LNCaP clone FGC (cell line): ENCODE measurements around the gene ASAH2.
"Not testable (repeated sequence)": the region's sequence is repeated elsewhere in the genome, so short reads cannot be mapped to it uniquely, and the experiment has no call there.

Experiments used
- DNase-seq: peaks from one replicate; pipeline ENCODE4 v3.0.0-alpha.2; 2011; ENCODE audit warnings: low read depth
- H3K4me3 ChIP-seq: 2 replicates; pipeline ENCODE4 v1.5.1; 2011; ENCODE audit warnings: mild to moderate bottlenecking, low read depth, low read length, control low read depth
- CTCF ChIP-seq: IDR thresholded peaks from 2 replicates; pipeline ENCODE4 v1.5.1; 2012; ENCODE audit warnings: mild to moderate bottlenecking; ENCODE audit not compliant: control insufficient read depth, insufficient read depth; ENCODE audit errors: extremely low read depth

The ASAH2 gene

GRCh38 chr10:50279489-50279888 lies 28.2 kb upstream of the ASAH2 start:
- DNase-seq: no peak
- no peak overlapping the region for H3K4me3 ChIP-seq
- no peak for TF ChIP-seq CTCF

- peak; percentile 70 for TF ChIP-seq CTCF
- no peak for DNase-seq
- H3K4me3 ChIP-seq: no peak overlapping the region
Observed at GRCh38 chr10:50275650-50276235, 24.4 kb upstream of the ASAH2 start.

GRCh38 chr10:50272531-50272930 lies 21.2 kb upstream of the ASAH2 start:
- no peak for TF ChIP-seq CTCF
- no peak for DNase-seq
- no peak overlapping the region for H3K4me3 ChIP-seq

- no peak for TF ChIP-seq CTCF
- no peak overlapping the region for H3K4me3 ChIP-seq
- no peak for DNase-seq
Observed at GRCh38 chr10:50271564-50272250, 20.4 kb upstream of the ASAH2 start.

GRCh38 chr10:50267877-50268276 lies 16.6 kb upstream of the ASAH2 start:
- H3K4me3 ChIP-seq, DNase-seq: not testable (repeated sequence)

GRCh38 chr10:50262625-50263024 lies 11.3 kb upstream of the ASAH2 start:
- not testable (repeated sequence) for DNase-seq, H3K4me3 ChIP-seq

GRCh38 chr10:50260791-50261281 lies 9.5 kb upstream of the ASAH2 start:
- no peak for DNase-seq
- TF ChIP-seq CTCF: no peak
- H3K4me3 ChIP-seq: no peak overlapping the region

- no peak for DNase-seq
- no peak for TF ChIP-seq CTCF
Observed at GRCh38 chr10:50254479-50254878, 3.2 kb upstream of the ASAH2 start.

More at GRCh38 chr10:50254479-50254878, 3.2 kb upstream of the ASAH2 start:
- H3K4me3 ChIP-seq: no peak overlapping the region
